GM23338 (cell line): Measurements from ENCODE around the gene SUSD4. TPM values are rescaled to one million over a fixed set of nuclear protein-coding genes. Genes with fewer than 3 reads are reported as not detected.

Experiments used
- ATAC-seq: fragments of 200-7000 bp; cut with Tn5 transposase; 3 replicates; pipeline ENCODE4 v1.9.1; 2020
- DNase-seq: peaks from one replicate; pipeline ENCODE4 v3.0.0-alpha.2; 2015; ENCODE audit warnings: low spot score
- H2AFZ ChIP-seq: fragments of 200-600 bp; sonication (generic); 2 replicates; pipeline ENCODE4 v1.8.0; 2016; ENCODE audit warnings: antibody characterized with exemption, mild to moderate bottlenecking, moderate library complexity
- H3F3A ChIP-seq: fragments of 200-600 bp; sonication (generic); replicated peaks from 2 replicates; pipeline ENCODE4 v1.8.0; 2017; ENCODE audit warnings: antibody characterized with exemption, mixed run types, low read depth
- H3K27ac ChIP-seq: fragments of 200-600 bp; sonication (generic); 2 replicates; pipeline ENCODE4 v1.6.1; 2016; ENCODE audit warnings: low read depth
- H3K27me3 ChIP-seq: fragments of 200-600 bp; sonication (generic); 2 replicates; pipeline ENCODE4 v1.8.0; 2016; ENCODE audit warnings: mild to moderate bottlenecking, mixed run types, moderate library complexity; ENCODE audit not compliant: insufficient read depth
- H3K36me3 ChIP-seq: fragments of 200-600 bp; sonication (generic); 2 replicates; pipeline ENCODE4 v1.8.0; 2016; ENCODE audit warnings: mild to moderate bottlenecking; ENCODE audit not compliant: insufficient read depth
- H3K4me1 ChIP-seq: fragments of 200-600 bp; sonication (generic); 2 replicates; pipeline ENCODE4 v1.8.0; 2016; ENCODE audit warnings: mild to moderate bottlenecking, moderate library complexity; ENCODE audit not compliant: insufficient read depth
- H3K4me2 ChIP-seq: fragments of 200-600 bp; sonication (generic); 2 replicates; pipeline ENCODE4 v1.7.1; 2017; ENCODE audit warnings: mixed run types
- H3K4me3 ChIP-seq: fragments of 200-600 bp; sonication (generic); 2 replicates; pipeline ENCODE4 v1.6.1; 2016; ENCODE audit warnings: mixed run types
- H3K79me2 ChIP-seq: fragments of 200-600 bp; sonication (generic); replicated peaks from 2 replicates; pipeline ENCODE4 v1.8.0; 2017; ENCODE audit warnings: mild to moderate bottlenecking; ENCODE audit not compliant: insufficient read depth
- H3K9me2 ChIP-seq: fragments of 200-600 bp; sonication (generic); 2 replicates; pipeline ENCODE4 v1.8.0; 2017; ENCODE audit not compliant: insufficient read depth
- H4K20me1 ChIP-seq: fragments of 200-600 bp; sonication (generic); replicated peaks from 2 replicates; pipeline ENCODE4 v1.8.0; 2017; ENCODE audit warnings: mild to moderate bottlenecking; ENCODE audit not compliant: insufficient read depth
- H3K27ac Mint-ChIP-seq: 2 replicates; pipeline ENCODE4 v1.8.0; 2020; ENCODE audit warnings: inconsistent platforms, mild to moderate bottlenecking, moderate library complexity, mixed read lengths
- H3K27me3 Mint-ChIP-seq: 3 replicates; pipeline ENCODE4 v1.8.0; 2022; ENCODE audit warnings: low read depth, mild to moderate bottlenecking, moderate library complexity, mixed read lengths, inconsistent platforms; ENCODE audit not compliant: insufficient read depth, poor library complexity
- H3K36me3 Mint-ChIP-seq: 3 replicates; pipeline ENCODE4 v1.8.0; 2021; ENCODE audit warnings: low read depth, mild to moderate bottlenecking, inconsistent platforms, moderate library complexity, mixed read lengths
- H3K4me1 Mint-ChIP-seq: 3 replicates; pipeline ENCODE4 v1.8.0; 2020; ENCODE audit warnings: mild to moderate bottlenecking, inconsistent platforms, mixed read lengths
- H3K4me3 Mint-ChIP-seq: 3 replicates; pipeline ENCODE4 v1.8.0; 2021; ENCODE audit warnings: moderate library complexity, mild to moderate bottlenecking, inconsistent platforms, mixed read lengths
- H3K9me3 Mint-ChIP-seq: 3 replicates; pipeline ENCODE4 v1.8.0; 2020; ENCODE audit warnings: moderate library complexity, mild to moderate bottlenecking, inconsistent platforms, mixed read lengths
- CTCF ChIP-seq, 2 experiments: fragments of 200-600 bp in 1 of 2; sonication (generic) in 1 of 2; conservative IDR thresholded peaks; 2 replicates each; pipeline versions ENCODE4 v1.5.1 to v1.6.1; 2016 to 2017; ENCODE audit warnings: antibody characterized with exemption in 2 of 2, low read depth in 2 of 2, mild to moderate bottlenecking in 2 of 2, moderate library complexity in 1 of 2
- JUNB ChIP-seq: IDR thresholded peaks from one replicate; pipeline ENCODE4 v1.6.1; 2016; ENCODE audit warnings: antibody characterized with exemption; ENCODE audit not compliant: unreplicated experiment
- polyA plus RNA-seq: library from polyadenylated mRNA; unstranded; fragments of >200 nt; fragmentation: Nextera tagmentation; extraction: Ambion mirVana; gene quantifications from 2 replicates; pipeline ENCODE4 v1.2.1, GENCODE V29; 2016
- total RNA-seq: library from RNA; depleted of rRNA; stranded (reverse); fragments of >200 nt; shearing (Covaris generic); gene quantifications from 2 replicates; pipeline ENCODE4 v1.2.3, GENCODE V29; 2014
- TF ChIP-seq, protein P1 (sequence below): fragments of 250-450 bp; sonication (Bioruptor Pico); IDR thresholded peaks from 2 replicates; pipeline ENCODE4 v1.5.0; 2020; ENCODE audit warnings: mild to moderate bottlenecking, moderate library complexity

Gene SUSD4
- total and polyA plus RNA-seq, 2 experiments from 2014 or later, result 2.3 to 3.6 TPM

GRCh38 chr1:223228931-223229528 lies 134.9 kb downstream of the SUSD4 start:
- Histone ChIP-seq H2AFZ (no peak overlapping the region), H3K4me3 (no peak overlapping the region), H3K4me1 (no peaks in the 10 kb centered on the region), H3K27me3 (no peaks in the 10 kb centered on the region), H3K27ac (no peak overlapping the region), H3F3A (no peaks in the 10 kb centered on the region), H3K9me2 (peaks cover 6% of the 10 kb centered on the region; the same call in 1 of the 2 replicates), H3K36me3 (no peaks in the 10 kb centered on the region), H3K4me2 (no peak overlapping the region), H4K20me1 (no peaks in the 10 kb centered on the region), H3K79me2 (no peaks in the 10 kb centered on the region)
- DNase-seq (no peak), ATAC-seq (no peak)
- TF ChIP-seq, protein P1, sequence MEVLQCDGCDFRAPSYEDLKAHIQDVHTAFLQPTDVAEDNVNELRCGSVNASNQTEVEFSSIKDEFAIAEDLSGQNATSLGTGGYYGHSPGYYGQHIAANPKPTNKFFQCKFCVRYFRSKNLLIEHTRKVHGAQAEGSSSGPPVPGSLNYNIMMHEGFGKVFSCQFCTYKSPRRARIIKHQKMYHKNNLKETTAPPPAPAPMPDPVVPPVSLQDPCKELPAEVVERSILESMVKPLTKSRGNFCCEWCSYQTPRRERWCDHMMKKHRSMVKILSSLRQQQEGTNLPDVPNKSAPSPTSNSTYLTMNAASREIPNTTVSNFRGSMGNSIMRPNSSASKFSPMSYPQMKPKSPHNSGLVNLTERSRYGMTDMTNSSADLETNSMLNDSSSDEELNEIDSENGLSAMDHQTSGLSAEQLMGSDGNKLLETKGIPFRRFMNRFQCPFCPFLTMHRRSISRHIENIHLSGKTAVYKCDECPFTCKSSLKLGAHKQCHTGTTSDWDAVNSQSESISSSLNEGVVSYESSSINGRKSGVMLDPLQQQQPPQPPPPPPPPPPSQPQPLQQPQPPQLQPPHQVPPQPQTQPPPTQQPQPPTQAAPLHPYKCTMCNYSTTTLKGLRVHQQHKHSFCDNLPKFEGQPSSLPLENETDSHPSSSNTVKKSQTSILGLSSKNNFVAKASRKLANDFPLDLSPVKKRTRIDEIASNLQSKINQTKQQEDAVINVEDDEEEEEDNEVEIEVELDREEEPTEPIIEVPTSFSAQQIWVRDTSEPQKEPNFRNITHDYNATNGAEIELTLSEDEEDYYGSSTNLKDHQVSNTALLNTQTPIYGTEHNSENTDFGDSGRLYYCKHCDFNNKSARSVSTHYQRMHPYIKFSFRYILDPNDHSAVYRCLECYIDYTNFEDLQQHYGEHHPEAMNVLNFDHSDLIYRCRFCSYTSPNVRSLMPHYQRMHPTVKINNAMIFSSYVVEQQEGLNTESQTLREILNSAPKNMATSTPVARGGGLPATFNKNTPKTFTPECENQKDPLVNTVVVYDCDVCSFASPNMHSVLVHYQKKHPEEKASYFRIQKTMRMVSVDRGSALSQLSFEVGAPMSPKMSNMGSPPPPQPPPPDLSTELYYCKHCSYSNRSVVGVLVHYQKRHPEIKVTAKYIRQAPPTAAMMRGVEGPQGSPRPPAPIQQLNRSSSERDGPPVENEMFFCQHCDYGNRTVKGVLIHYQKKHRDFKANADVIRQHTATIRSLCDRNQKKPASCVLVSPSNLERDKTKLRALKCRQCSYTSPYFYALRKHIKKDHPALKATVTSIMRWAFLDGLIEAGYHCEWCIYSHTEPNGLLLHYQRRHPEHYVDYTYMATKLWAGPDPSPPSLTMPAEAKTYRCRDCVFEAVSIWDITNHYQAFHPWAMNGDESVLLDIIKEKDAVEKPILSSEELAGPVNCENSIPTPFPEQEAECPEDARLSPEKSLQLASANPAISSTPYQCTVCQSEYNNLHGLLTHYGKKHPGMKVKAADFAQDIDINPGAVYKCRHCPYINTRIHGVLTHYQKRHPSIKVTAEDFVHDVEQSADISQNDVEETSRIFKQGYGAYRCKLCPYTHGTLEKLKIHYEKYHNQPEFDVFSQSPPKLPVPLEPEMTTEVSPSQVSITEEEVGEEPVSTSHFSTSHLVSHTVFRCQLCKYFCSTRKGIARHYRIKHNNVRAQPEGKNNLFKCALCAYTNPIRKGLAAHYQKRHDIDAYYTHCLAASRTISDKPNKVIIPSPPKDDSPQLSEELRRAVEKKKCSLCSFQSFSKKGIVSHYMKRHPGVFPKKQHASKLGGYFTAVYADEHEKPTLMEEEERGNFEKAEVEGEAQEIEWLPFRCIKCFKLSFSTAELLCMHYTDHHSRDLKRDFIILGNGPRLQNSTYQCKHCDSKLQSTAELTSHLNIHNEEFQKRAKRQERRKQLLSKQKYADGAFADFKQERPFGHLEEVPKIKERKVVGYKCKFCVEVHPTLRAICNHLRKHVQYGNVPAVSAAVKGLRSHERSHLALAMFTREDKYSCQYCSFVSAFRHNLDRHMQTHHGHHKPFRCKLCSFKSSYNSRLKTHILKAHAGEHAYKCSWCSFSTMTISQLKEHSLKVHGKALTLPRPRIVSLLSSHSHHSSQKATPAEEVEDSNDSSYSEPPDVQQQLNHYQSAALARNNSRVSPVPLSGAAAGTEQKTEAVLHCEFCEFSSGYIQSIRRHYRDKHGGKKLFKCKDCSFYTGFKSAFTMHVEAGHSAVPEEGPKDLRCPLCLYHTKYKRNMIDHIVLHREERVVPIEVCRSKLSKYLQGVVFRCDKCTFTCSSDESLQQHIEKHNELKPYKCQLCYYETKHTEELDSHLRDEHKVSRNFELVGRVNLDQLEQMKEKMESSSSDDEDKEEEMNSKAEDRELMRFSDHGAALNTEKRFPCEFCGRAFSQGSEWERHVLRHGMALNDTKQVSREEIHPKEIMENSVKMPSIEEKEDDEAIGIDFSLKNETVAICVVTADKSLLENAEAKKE (CRISPR knock-in tag), result no peak
- no peak for TF ChIP-seq CTCF (conservative IDR thresholded peaks at IDR 0.05; ENCODE audit: low read depth in 2 of 2)
- TF ChIP-seq JUNB, result no peak
- Mint-ChIP-seq H3K9me3 (no peaks in the 10 kb centered on the region), H3K27ac (no peak overlapping the region), H3K27me3 (peaks cover 7% of the 10 kb centered on the region), H3K4me1 (no peaks in the 10 kb centered on the region; the same call in 1 of the 3 replicates), H3K36me3 (no peaks in the 10 kb centered on the region), H3K4me3 (no peak overlapping the region)
